ENCODE results near the gene JMJD8. TPM values are rescaled to one million over a fixed set of nuclear protein-coding genes. Genes with fewer than 3 reads are reported as not detected.

JMJD8 gene
- total and polyA plus RNA-seq, 4 donors: 21.2 to 52.6 (median 33.4) TPM

GRCh38 chr16:710500-711075 lies 26.5 kb upstream of the JMJD8 start:
- TF ChIP-seq SP1 (IDR thresholded peaks at IDR 0.05) (no peak), FOXA1 (IDR thresholded peaks at IDR 0.05) (no peak), FOXA2 (IDR thresholded peaks at IDR 0.05) (no peak), REST (IDR thresholded peaks at IDR 0.05) (no peak), GABPA (IDR thresholded peaks at IDR 0.05 in 1 of 2, conservative IDR thresholded peaks at IDR 0.05 in 1 of 2) (no peak), RAD21 (IDR thresholded peaks at IDR 0.05) (no peak), CTCF (IDR thresholded peaks at IDR 0.05; ENCODE audit: low read depth, low read length, missing input control) (no peak), MAX (IDR thresholded peaks at IDR 0.05) (no peak), TAF1 (conservative IDR thresholded peaks at IDR 0.05) (no peak), EGR1 (IDR thresholded peaks at IDR 0.05; ENCODE audit: low read depth in 2 of 2) (no peak), RXRA (IDR thresholded peaks at IDR 0.05) (no peak), HNF4G (IDR thresholded peaks at IDR 0.05) (no peak), JUND (IDR thresholded peaks at IDR 0.05) (no peak), ATF3 (IDR thresholded peaks at IDR 0.05) (no peak), NR2F2 (IDR thresholded peaks at IDR 0.05) (no peak), YY1 (IDR thresholded peaks at IDR 0.05) (no peak), HNF4A (conservative IDR thresholded peaks at IDR 0.05) (no peak)
- TF ChIP-seq, protein P1, sequence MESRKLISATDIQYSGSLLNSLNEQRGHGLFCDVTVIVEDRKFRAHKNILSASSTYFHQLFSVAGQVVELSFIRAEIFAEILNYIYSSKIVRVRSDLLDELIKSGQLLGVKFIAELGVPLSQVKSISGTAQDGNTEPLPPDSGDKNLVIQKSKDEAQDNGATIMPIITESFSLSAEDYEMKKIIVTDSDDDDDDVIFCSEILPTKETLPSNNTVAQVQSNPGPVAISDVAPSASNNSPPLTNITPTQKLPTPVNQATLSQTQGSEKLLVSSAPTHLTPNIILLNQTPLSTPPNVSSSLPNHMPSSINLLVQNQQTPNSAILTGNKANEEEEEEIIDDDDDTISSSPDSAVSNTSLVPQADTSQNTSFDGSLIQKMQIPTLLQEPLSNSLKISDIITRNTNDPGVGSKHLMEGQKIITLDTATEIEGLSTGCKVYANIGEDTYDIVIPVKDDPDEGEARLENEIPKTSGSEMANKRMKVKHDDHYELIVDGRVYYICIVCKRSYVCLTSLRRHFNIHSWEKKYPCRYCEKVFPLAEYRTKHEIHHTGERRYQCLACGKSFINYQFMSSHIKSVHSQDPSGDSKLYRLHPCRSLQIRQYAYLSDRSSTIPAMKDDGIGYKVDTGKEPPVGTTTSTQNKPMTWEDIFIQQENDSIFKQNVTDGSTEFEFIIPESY (IDR thresholded peaks at IDR 0.05): no peak
- WGBS: 68% methylated on average over 21 of the region's 21 CpGs
- no peaks in the 10 kb centered on the region for H3K9me3 ChIP-seq (ENCODE audit: control insufficient read depth in 4 of 4, low read length in 3 of 4)
- no peak overlapping the region for H3K27ac ChIP-seq (ENCODE audit: low read depth in 1 of 2, low read length in 2 of 2)
- no peak overlapping the region for H3K4me3 ChIP-seq (ENCODE audit: low read depth in 1 of 3, low read length in 3 of 3)
- H3K4me1 ChIP-seq (ENCODE audit: control insufficient read depth in 4 of 4, insufficient read depth in 4 of 4, low read length in 3 of 4): peaks cover 4 to 13% (median 7%) of the 10 kb centered on the region in 4 donors
- peaks cover 4 to 18% (median 6%) of the 10 kb centered on the region in 4 donors for H3K27me3 ChIP-seq (ENCODE audit: control insufficient read depth in 4 of 4, insufficient read depth in 4 of 4, low read length in 3 of 4)
- DNase-seq (ENCODE audit: low spot score): no peak
- H3K36me3 ChIP-seq (ENCODE audit: control insufficient read depth in 4 of 4, insufficient read depth in 3 of 4, low read depth in 1 of 4, low read length in 3 of 4): no peaks in the 10 kb centered on the region
- H3K9ac ChIP-seq (ENCODE audit: low read depth in 1 of 2, low read length in 2 of 2): no peak overlapping the region
